Transverse colon (tissue), 4 donors: Measurements from ENCODE around the gene GPC6. TPM values are rescaled to one million over a fixed set of nuclear protein-coding genes. Genes with fewer than 3 reads are reported as not detected.

Experiments used
- DNase-seq: peaks from one replicate; pipeline ENCODE4 v3.0.0-alpha.2; 2019
- H3K27ac ChIP-seq, 4 donors: fragments of 200-600 bp; sonication (generic); 2 replicates each; pipeline ENCODE4 v1.5.1; 2016 to 2018; ENCODE audit warnings: inconsistent platforms in 4 of 4
- H3K27me3 ChIP-seq: fragments of 200-600 bp; sonication (generic); 2 replicates; pipeline ENCODE4 v1.5.1; 2017; ENCODE audit warnings: inconsistent platforms
- H3K36me3 ChIP-seq, 4 donors: fragments of 200-600 bp; sonication (generic); 2 replicates each; pipeline ENCODE4 v1.5.1; 2017 to 2019; ENCODE audit warnings: inconsistent platforms in 4 of 4
- H3K4me1 ChIP-seq, 4 donors: fragments of 200-600 bp; sonication (generic); 2 replicates each; pipeline ENCODE4 v1.5.1; 2017 to 2020; ENCODE audit warnings: inconsistent platforms in 4 of 4
- H3K4me3 ChIP-seq, 4 donors: fragments of 200-600 bp; sonication (generic); 1 replicate in 1 of 4; 2 replicates in 3 of 4; pipeline versions ENCODE4 v1.5.1 to v1.6.1; 2017 to 2019; ENCODE audit warnings: inconsistent platforms in 4 of 4
- H3K9me3 ChIP-seq, 2 donors: fragments of 200-600 bp; sonication (generic); 2 replicates each; pipeline ENCODE4 v1.5.1; 2017 to 2019; ENCODE audit warnings: inconsistent platforms in 2 of 2
- CTCF ChIP-seq, 5 experiments: fragments of 200-600 bp in 3 of 5; fragments of 450-650 bp in 2 of 5; sonication (generic) in 3 of 5; IDR thresholded peaks; 1 replicate in 2 of 5; 2 replicates in 3 of 5; pipeline ENCODE4 v1.5.1; 2016 to 2017; ENCODE audit warnings: antibody characterized with exemption in 5 of 5, inconsistent platforms in 3 of 5, mild to moderate bottlenecking in 2 of 5, moderate library complexity in 1 of 5
- EP300 ChIP-seq: sonication (generic); formaldehyde crosslinking; IDR thresholded peaks from one replicate; pipeline ENCODE4 v1.6.1; 2017; ENCODE audit warnings: antibody characterized with exemption, low read depth
- POLR2A ChIP-seq: fragments of 450-650 bp; IDR thresholded peaks from one replicate; pipeline ENCODE4 v1.6.1; 2016; ENCODE audit warnings: antibody characterized with exemption, mild to moderate bottlenecking, moderate library complexity
- POLR2AphosphoS5 ChIP-seq, 3 donors: sonication (generic); formaldehyde crosslinking; IDR thresholded peaks; one replicate each; pipeline ENCODE4 v1.6.1; 2016; ENCODE audit warnings: antibody characterized with exemption in 3 of 3
- WGBS, 2 donors: methylation state at CpG; one replicate each; pipeline ENCODE4 v1.1.5; 2018; ENCODE audit warnings: low coverage in 1 of 2; 5-methylcytosine and 5-hydroxymethylcytosine counted together
- in situ Hi-C, 4 donors: fragments of 200-750 bp; cut with MboI; loops; one replicate each; pipeline versions ENCODE4 v1.15.0 to v1.15.1; 2017; ENCODE audit warnings: low sequenced_read_pairs in 3 of 4, low pct_ligation_motif_present in 1 of 4, low pct_unique_long_range_greater_than_20kb in 1 of 4
- intact Hi-C: fragments of 100-400 bp; cut with DNase I; formaldehyde crosslinking; loops from one replicate; pipeline ENCODE4 v1.15.1; 2023; ENCODE audit warnings: low total_unique reads
- total RNA-seq, 4 donors: library from RNA; depleted of rRNA; stranded (reverse); fragments of >200 nt; gene quantifications; one replicate each; pipeline ENCODE4 v1.1.0, GENCODE V29; 2016

The GPC6 gene
- total RNA-seq, 4 donors from 2014 or later: 0.75 to 5.7 (median 4.0) TPM

GRCh38 chr13:94242554-94242953 lies 1015.9 kb downstream of the GPC6 start:
- TF ChIP-seq POLR2A: no peak
- TF ChIP-seq POLR2AphosphoS5 (IDR thresholded peaks at IDR 0.05): no peak
- TF ChIP-seq EP300: no peak
- TF ChIP-seq CTCF (IDR thresholded peaks at IDR 0.05): no peak
- no peaks in the 10 kb centered on the region for H3K4me1 ChIP-seq
- DNase-seq: no peak
- H3K27me3 ChIP-seq: no peaks in the 10 kb centered on the region
- H3K36me3 ChIP-seq: no peaks in the 10 kb centered on the region
- intact Hi-C loops (no loop called here), in situ Hi-C loops (no loop called here)
- H3K27ac ChIP-seq: no peak overlapping the region
- H3K9me3 ChIP-seq: peaks cover 4 to 6% of the 10 kb centered on the region in 2 donors
- no peak overlapping the region for H3K4me3 ChIP-seq

- intact Hi-C loops: no loop called here
- Histone ChIP-seq H3K9me3 (peaks cover 4 to 6% of the 10 kb centered on the region in 2 donors), H3K36me3 (no peaks in the 10 kb centered on the region), H3K4me3 (no peak overlapping the region), H3K27me3 (no peaks in the 10 kb centered on the region), H3K27ac (no peak overlapping the region), H3K4me1 (no peaks in the 10 kb centered on the region)
- in situ Hi-C loops: no loop called here
- DNase-seq: no peak
- TF ChIP-seq POLR2AphosphoS5 (IDR thresholded peaks at IDR 0.05): no peak
- no peak for TF ChIP-seq POLR2A
- TF ChIP-seq CTCF (IDR thresholded peaks at IDR 0.05): no peak
- TF ChIP-seq EP300: no peak
Observed at GRCh38 chr13:94243551-94243950, 1016.9 kb downstream of the GPC6 start.

GRCh38 chr13:94246495-94246894 lies 1019.9 kb downstream of the GPC6 start:
- no peaks in the 10 kb centered on the region for H3K4me1 ChIP-seq
- TF ChIP-seq POLR2A: no peak
- TF ChIP-seq POLR2AphosphoS5 (IDR thresholded peaks at IDR 0.05): no peak
- no peak for TF ChIP-seq CTCF (IDR thresholded peaks at IDR 0.05)
- TF ChIP-seq EP300: no peak
- no peak for DNase-seq
- intact Hi-C loops (no loop called here), in situ Hi-C loops (no loop called here)
- no peaks in the 10 kb centered on the region for H3K36me3 ChIP-seq
- H3K4me3 ChIP-seq: no peak overlapping the region
- H3K9me3 ChIP-seq: peaks cover 4 to 6% of the 10 kb centered on the region in 2 donors
- 67 to 88% methylated on average over 1 of the region's 1 CpG for WGBS, 2 donors
- no peaks in the 10 kb centered on the region for H3K27me3 ChIP-seq
- H3K27ac ChIP-seq: no peak overlapping the region

- H3K4me3 ChIP-seq: no peak overlapping the region
- in situ Hi-C loops (no loop called here), intact Hi-C loops (no loop called here)
- H3K27ac ChIP-seq: no peak overlapping the region
- peaks cover 4 to 6% of the 10 kb centered on the region in 2 donors for H3K9me3 ChIP-seq
- WGBS, 2 donors: 81 to 100% methylated on average over 1 of the region's 1 CpG
- no peak for DNase-seq
- no peaks in the 10 kb centered on the region for H3K36me3 ChIP-seq
- no peaks in the 10 kb centered on the region for H3K4me1 ChIP-seq
- no peaks in the 10 kb centered on the region for H3K27me3 ChIP-seq
- no peak for TF ChIP-seq POLR2A
- TF ChIP-seq CTCF (IDR thresholded peaks at IDR 0.05): no peak
- no peak for TF ChIP-seq EP300
- TF ChIP-seq POLR2AphosphoS5 (IDR thresholded peaks at IDR 0.05): no peak
Observed at GRCh38 chr13:94247890-94248289, 1021.3 kb downstream of the GPC6 start.
